HepG2 (cell line): ENCODE data around the gene ZNF248. TPM values are rescaled to one million over a fixed set of nuclear protein-coding genes. Genes with fewer than 3 reads are reported as not detected.

ENCODE experiments used
- ATAC-seq: fragments of 200-7000 bp; cut with Tn5 transposase; 3 replicates; pipeline ENCODE4 v1.9.1; 2020; ENCODE audit warnings: mild to moderate bottlenecking, moderate library complexity
- BruUV-seq: library from RNA; stranded (reverse); fragments of 400-500 nt; replicated peaks from 2 replicates; lab custom pipeline; 2021; lab: Mats Ljungman, UMichigan
- CTCF ChIA-PET: fragments of 300-600 bp; formaldehyde crosslinking; extraction: SDS; loops from one replicate; lab custom pipeline; 2021; ENCODE audit warnings: low total read pairs, inconsistent platforms, low intra/inter-chr PET ratio; lab: Yijun Ruan, JAX
- POLR2A ChIA-PET: fragments of 350-600 bp; sonication (Branson Sonifier 250); formaldehyde crosslinking; loops from one replicate; lab custom pipeline; 2020; ENCODE audit warnings: antibody characterized with exemption, inconsistent platforms; lab: Yijun Ruan, JAX
- DNase-seq: peaks from one replicate; pipeline ENCODE4 v3.0.0-alpha.2; 2015; ENCODE audit warnings: low spot score
- FAIRE-seq: peaks from 3 replicates; lab custom pipeline; 2011; peaks lifted over from hg19 to GRCh38; lab: Jason Lieb, UNC
- H2AFZ ChIP-seq: one replicate; pipeline ENCODE4 v1.6.1; 2011; ENCODE audit warnings: low read length, inconsistent platforms
- H3K27ac ChIP-seq: fragments of 300-600 bp; 3 replicates; pipeline ENCODE4 v1.8.0; 2011; ENCODE audit warnings: mixed run types, mild to moderate bottlenecking, mixed read lengths, low read length, inconsistent platforms; ENCODE audit not compliant: insufficient read depth; ENCODE audit errors: extremely low read length
- H3K27me3 ChIP-seq, 2 experiments: fragments of 200-600 bp in 1 of 2; 2 replicates in 1 of 2; 3 replicates in 1 of 2; pipeline versions ENCODE4 v1.6.0 to v1.8.0; 2011; ENCODE audit warnings: low read length in 2 of 2, mild to moderate bottlenecking in 2 of 2, moderate library complexity in 2 of 2, inconsistent platforms in 1 of 2; ENCODE audit not compliant: insufficient read depth in 2 of 2, control insufficient read depth in 1 of 2
- H3K36me3 ChIP-seq, 2 experiments: fragments of 200-600 bp in 1 of 2; replicated peaks in 1 of 2; 2 replicates in 1 of 2; 3 replicates in 1 of 2; pipeline versions ENCODE4 v1.5.1 to v1.8.0; 2011; ENCODE audit warnings: low read length in 2 of 2, inconsistent platforms in 1 of 2; ENCODE audit not compliant: insufficient read depth in 2 of 2, control insufficient read depth in 1 of 2
- H3K4me1 ChIP-seq: 2 replicates; pipeline ENCODE4 v1.5.1; 2012; ENCODE audit warnings: low read length, inconsistent platforms; ENCODE audit not compliant: insufficient read depth
- H3K4me2 ChIP-seq: 2 replicates; pipeline ENCODE4 v1.6.0; 2011; ENCODE audit warnings: low read depth, low read length, inconsistent platforms
- H3K4me3 ChIP-seq, 3 experiments: fragments of 200-600 bp in 1 of 3; sonication (generic), shearing (Covaris generic) in 1 of 3; replicated peaks in 1 of 3; 2 replicates each; pipeline ENCODE4 v1.5.1; 2011 to 2016; ENCODE audit warnings: low read length in 3 of 3, inconsistent platforms in 2 of 3, low read depth in 2 of 3, mild to moderate bottlenecking in 2 of 3, control low read depth in 1 of 3, mixed read lengths in 1 of 3; ENCODE audit not compliant: insufficient read depth in 1 of 3
- H3K79me2 ChIP-seq: one replicate; pipeline ENCODE4 v1.6.1; 2011; ENCODE audit warnings: low read length, inconsistent platforms; ENCODE audit not compliant: insufficient read depth
- H3K9ac ChIP-seq: 2 replicates; pipeline ENCODE4 v1.6.0; 2011; ENCODE audit warnings: mild to moderate bottlenecking, low read depth, low read length, inconsistent platforms; ENCODE audit not compliant: insufficient read depth
- H3K9me3 ChIP-seq: 2 replicates; pipeline ENCODE4 v1.5.1; 2012; ENCODE audit warnings: mild to moderate bottlenecking, low read length
- H4K20me1 ChIP-seq: 2 replicates; pipeline ENCODE4 v1.6.0; 2011; ENCODE audit warnings: inconsistent platforms, mild to moderate bottlenecking, low read length, moderate library complexity; ENCODE audit not compliant: insufficient read depth
- AGO1 ChIP-seq: fragments of 200-400 bp; formaldehyde crosslinking; IDR thresholded peaks from 2 replicates; pipeline ENCODE4 v1.6.1; 2017; ENCODE audit warnings: mild to moderate bottlenecking, low read depth, low read length, moderate library complexity; ENCODE audit not compliant: poor library complexity, severe bottlenecking
- CREB1 ChIP-seq, 2 experiments: fragments of 450-650 bp in 1 of 2; IDR thresholded peaks; 2 replicates each; pipeline ENCODE4 v1.6.1; 2016 to 2017; ENCODE audit warnings: control low read depth in 1 of 2, mild to moderate bottlenecking in 1 of 2, missing compliant biosample characterization in 1 of 2, missing genetic modification characterization in 1 of 2
- FOXA3 ChIP-seq: IDR thresholded peaks from 2 replicates; pipeline ENCODE4 v1.6.1; 2016; ENCODE audit warnings: missing genetic modification reagents, missing compliant biosample characterization
- HDAC6 ChIP-seq: fragments of 200-600 bp; sonication (generic); IDR thresholded peaks from 2 replicates; pipeline ENCODE4 v1.7.0; 2017; ENCODE audit warnings: mild to moderate bottlenecking, antibody characterized with exemption, low read length, low read depth
- SNRNP70 ChIP-seq: fragments of 200-400 bp; formaldehyde crosslinking; IDR thresholded peaks from 2 replicates; pipeline ENCODE4 v1.6.1; 2017; ENCODE audit warnings: mild to moderate bottlenecking, low read depth, low read length, moderate library complexity
- ZFP62 ChIP-seq: sonication (generic); formaldehyde crosslinking; IDR thresholded peaks from 2 replicates; pipeline ENCODE4 v1.4.0; 2020; ENCODE audit warnings: missing genetic modification reagents
- ZNF317 ChIP-seq: sonication (generic); formaldehyde crosslinking; IDR thresholded peaks from 2 replicates; pipeline ENCODE4 v1.5.0; 2020; ENCODE audit warnings: mild to moderate bottlenecking, missing genetic modification reagents
- ZNF367 ChIP-seq: sonication (generic); formaldehyde crosslinking; IDR thresholded peaks from 2 replicates; pipeline ENCODE4 v1.4.0; 2020; ENCODE audit warnings: missing genetic modification reagents, borderline replicate concordance
- ZNF441 ChIP-seq: sonication (generic); formaldehyde crosslinking; IDR thresholded peaks from 2 replicates; pipeline ENCODE4 v1.7.0; 2021; ENCODE audit warnings: missing genetic modification reagents, borderline replicate concordance
- ZNF446 ChIP-seq: sonication (generic); formaldehyde crosslinking; IDR thresholded peaks from 2 replicates; pipeline ENCODE4 v1.5.0; 2020; ENCODE audit warnings: mild to moderate bottlenecking, missing genetic modification reagents
- ZNF564 ChIP-seq: sonication (generic); formaldehyde crosslinking; IDR thresholded peaks from 2 replicates; pipeline ENCODE4 v1.8.1; 2023; ENCODE audit warnings: mild to moderate bottlenecking, missing genetic modification reagents
- ZNF577 ChIP-seq: sonication (generic); formaldehyde crosslinking; IDR thresholded peaks from 2 replicates; pipeline ENCODE4 v1.4.0; 2020; ENCODE audit warnings: mild to moderate bottlenecking, low read depth, missing genetic modification reagents, borderline replicate concordance
- ZNF605 ChIP-seq: sonication (generic); formaldehyde crosslinking; IDR thresholded peaks from 2 replicates; pipeline ENCODE4 v1.8.0; 2022; ENCODE audit warnings: mild to moderate bottlenecking, missing genetic modification reagents
- ZSCAN29 ChIP-seq: sonication (generic); formaldehyde crosslinking; conservative IDR thresholded peaks from 2 replicates; pipeline ENCODE4 v1.4.0; 2020; ENCODE audit warnings: mild to moderate bottlenecking, missing genetic modification reagents
- ZSCAN9 ChIP-seq: IDR thresholded peaks from 2 replicates; pipeline ENCODE4 v1.6.1; 2016; ENCODE audit warnings: borderline replicate concordance
- WGBS: methylation state at CpG from one replicate; pipeline ENCODE4 v1.1.6; 2017; ENCODE audit warnings: low lambda C conversion rate; 5-methylcytosine and 5-hydroxymethylcytosine counted together
- in situ Hi-C: cut with HindIII; loops from 2 replicates; pipeline ENCODE4 v1.10.0; 2017; ENCODE audit warnings: low pct_unique_long_range_greater_than_20kb; ENCODE audit not compliant: extremely low pct_ligation_motif_present
- intact Hi-C: fragments of 100-400 bp; cut with micrococcal nuclease; formaldehyde crosslinking; loops from one replicate; pipeline ENCODE4 v1.10.0; 2022; ENCODE audit not compliant: unreplicated experiment
- polyA plus RNA-seq, 8 experiments: library from polyadenylated mRNA; depleted of rRNA in 3 of 8; stranded (reverse) in 7 of 8; unstranded in 1 of 8; fragments of >200 nt; fragmentation: Illumina TruSeq in 4 of 8; extraction: Trizol in 4 of 8; gene quantifications; 2 replicates each; pipeline versions ENCODE4 v1.2.1 to v1.2.3, GENCODE V29; 2011 to 2016; ENCODE audit warnings: low read depth in 4 of 8, missing spikeins in 1 of 8, mixed read lengths in 1 of 8; ENCODE audit not compliant: insufficient read depth in 1 of 8
- total RNA-seq, 5 experiments: library from RNA; depleted of rRNA; stranded (reverse); fragments of >200 nt; fragmentation: Illumina TruSeq; extraction: Trizol; gene quantifications; 2 replicates each; pipeline ENCODE4 v1.2.3, GENCODE V29; 2016; ENCODE audit warnings: low read depth in 1 of 5
- TF ChIP-seq, protein P1 (sequence below): IDR thresholded peaks from 2 replicates; pipeline ENCODE4 v1.6.1; 2016
- TF ChIP-seq, protein P2 (sequence below): sonication (generic); formaldehyde crosslinking; conservative IDR thresholded peaks from 2 replicates; pipeline ENCODE4 v1.8.0; 2022; ENCODE audit warnings: mild to moderate bottlenecking, moderate library complexity, missing genetic modification reagents
- TF ChIP-seq, protein P3 (sequence below): sonication (generic); formaldehyde crosslinking; IDR thresholded peaks from 2 replicates; pipeline ENCODE4 v1.4.0; 2020; ENCODE audit warnings: low read depth, mild to moderate bottlenecking, missing genetic modification reagents
- TF ChIP-seq, protein P4 (sequence below): sonication (generic); formaldehyde crosslinking; IDR thresholded peaks from 2 replicates; pipeline ENCODE4 v1.4.0; 2020; ENCODE audit warnings: missing genetic modification reagents

Gene ZNF248
- total and polyA plus RNA-seq, 2 of the 13 experiments (the other 11 are each of a cell fraction or from before 2014, with no cell fraction given) = 12.8 to 13.3 TPM

DNA sequence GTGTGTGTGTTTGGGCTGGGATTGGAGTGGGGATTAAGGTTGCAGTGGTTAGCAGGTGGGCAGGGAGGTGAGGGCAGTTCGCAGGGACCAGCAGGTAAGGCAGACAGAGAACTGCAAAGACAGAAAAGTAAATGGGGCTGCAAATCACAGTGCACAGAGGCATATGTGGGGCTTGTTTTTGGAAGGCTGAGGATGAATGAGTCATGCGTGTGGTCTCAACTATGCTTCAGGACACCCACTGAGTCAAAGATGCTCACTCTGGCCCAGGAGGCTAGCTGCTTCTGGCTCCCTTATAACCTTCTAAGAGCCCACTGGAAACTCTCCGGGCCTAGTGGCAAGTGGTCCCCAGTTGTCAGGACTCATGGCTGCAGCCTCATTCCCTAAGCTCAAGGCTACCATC, 118.2 kb downstream of the ZNF248 start:
- no peak overlapping the region for H3K9ac ChIP-seq
- H3K27ac ChIP-seq = no peak overlapping the region
- intact Hi-C loops = no loop called here
- H4K20me1 ChIP-seq = no peaks in the 10 kb centered on the region
- CTCF ChIA-PET = no interaction called here
- ATAC-seq (no peak; the same call in 1 of the 3 replicates), FAIRE-seq (no peak), DNase-seq (no peak)
- POLR2A ChIA-PET = no interaction called here
- WGBS = 70% methylated on average over 1 of the region's 3 CpGs
- no peaks in the 10 kb centered on the region for H3K79me2 ChIP-seq
- no peaks in the 10 kb centered on the region for H3K9me3 ChIP-seq
- H3K36me3 ChIP-seq = no peaks in the 10 kb centered on the region
- no peaks in the 10 kb centered on the region for H3K27me3 ChIP-seq
- H3K4me2 ChIP-seq = no peak overlapping the region
- BruUV-seq = no TSS peak
- H2AFZ ChIP-seq = no peak overlapping the region
- no peak overlapping the region for H3K4me3 ChIP-seq
- H3K4me1 ChIP-seq = peaks cover 17% of the 10 kb centered on the region
- in situ Hi-C loops = no loop called here
- TF ChIP-seq, protein P1, sequence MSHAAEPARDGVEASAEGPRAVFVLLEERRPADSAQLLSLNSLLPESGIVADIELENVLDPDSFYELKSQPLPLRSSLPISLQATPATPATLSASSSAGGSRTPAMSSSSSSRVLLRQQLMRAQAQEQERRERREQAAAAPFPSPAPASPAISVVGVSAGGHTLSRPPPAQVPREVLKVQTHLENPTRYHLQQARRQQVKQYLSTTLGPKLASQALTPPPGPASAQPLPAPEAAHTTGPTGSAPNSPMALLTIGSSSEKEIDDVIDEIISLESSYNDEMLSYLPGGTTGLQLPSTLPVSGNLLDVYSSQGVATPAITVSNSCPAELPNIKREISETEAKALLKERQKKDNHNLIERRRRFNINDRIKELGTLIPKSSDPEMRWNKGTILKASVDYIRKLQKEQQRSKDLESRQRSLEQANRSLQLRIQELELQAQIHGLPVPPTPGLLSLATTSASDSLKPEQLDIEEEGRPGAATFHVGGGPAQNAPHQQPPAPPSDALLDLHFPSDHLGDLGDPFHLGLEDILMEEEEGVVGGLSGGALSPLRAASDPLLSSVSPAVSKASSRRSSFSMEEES (CRISPR knock-in tag) = no peak
- TF ChIP-seq, protein P2, sequence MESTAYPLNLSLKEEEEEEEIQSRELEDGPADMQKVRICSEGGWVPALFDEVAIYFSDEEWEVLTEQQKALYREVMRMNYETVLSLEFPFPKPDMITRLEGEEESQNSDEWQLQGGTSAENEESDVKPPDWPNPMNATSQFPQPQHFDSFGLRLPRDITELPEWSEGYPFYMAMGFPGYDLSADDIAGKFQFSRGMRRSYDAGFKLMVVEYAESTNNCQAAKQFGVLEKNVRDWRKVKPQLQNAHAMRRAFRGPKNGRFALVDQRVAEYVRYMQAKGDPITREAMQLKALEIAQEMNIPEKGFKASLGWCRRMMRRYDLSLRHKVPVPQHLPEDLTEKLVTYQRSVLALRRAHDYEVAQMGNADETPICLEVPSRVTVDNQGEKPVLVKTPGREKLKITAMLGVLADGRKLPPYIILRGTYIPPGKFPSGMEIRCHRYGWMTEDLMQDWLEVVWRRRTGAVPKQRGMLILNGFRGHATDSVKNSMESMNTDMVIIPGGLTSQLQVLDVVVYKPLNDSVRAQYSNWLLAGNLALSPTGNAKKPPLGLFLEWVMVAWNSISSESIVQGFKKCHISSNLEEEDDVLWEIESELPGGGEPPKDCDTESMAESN (CRISPR knock-in tag) = no peak
- TF ChIP-seq AGO1 (no peak), ZNF446 (CRISPR knock-in tag) (no peak), HDAC6 (no peak), FOXA3 (CRISPR knock-in tag) (no peak), ZSCAN9 (no peak), CREB1 (IDR thresholded peaks at IDR 0.05) (no peak), CREB1 (CRISPR knock-in tag; IDR thresholded peaks at IDR 0.05) (no peak), ZNF367 (no peak), ZFP62 (CRISPR knock-in tag) (no peak), ZNF605 (CRISPR knock-in tag) (no peak), ZNF577 (CRISPR knock-in tag) (no peak), ZSCAN29 (CRISPR knock-in tag) (no peak), SNRNP70 (no peak), ZNF564 (CRISPR knock-in tag) (no peak), ZNF441 (no peak), ZNF317 (CRISPR knock-in tag) (no peak)
- TF ChIP-seq, protein P3, sequence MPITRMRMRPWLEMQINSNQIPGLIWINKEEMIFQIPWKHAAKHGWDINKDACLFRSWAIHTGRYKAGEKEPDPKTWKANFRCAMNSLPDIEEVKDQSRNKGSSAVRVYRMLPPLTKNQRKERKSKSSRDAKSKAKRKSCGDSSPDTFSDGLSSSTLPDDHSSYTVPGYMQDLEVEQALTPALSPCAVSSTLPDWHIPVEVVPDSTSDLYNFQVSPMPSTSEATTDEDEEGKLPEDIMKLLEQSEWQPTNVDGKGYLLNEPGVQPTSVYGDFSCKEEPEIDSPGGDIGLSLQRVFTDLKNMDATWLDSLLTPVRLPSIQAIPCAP = no peak
- TF ChIP-seq, protein P4, sequence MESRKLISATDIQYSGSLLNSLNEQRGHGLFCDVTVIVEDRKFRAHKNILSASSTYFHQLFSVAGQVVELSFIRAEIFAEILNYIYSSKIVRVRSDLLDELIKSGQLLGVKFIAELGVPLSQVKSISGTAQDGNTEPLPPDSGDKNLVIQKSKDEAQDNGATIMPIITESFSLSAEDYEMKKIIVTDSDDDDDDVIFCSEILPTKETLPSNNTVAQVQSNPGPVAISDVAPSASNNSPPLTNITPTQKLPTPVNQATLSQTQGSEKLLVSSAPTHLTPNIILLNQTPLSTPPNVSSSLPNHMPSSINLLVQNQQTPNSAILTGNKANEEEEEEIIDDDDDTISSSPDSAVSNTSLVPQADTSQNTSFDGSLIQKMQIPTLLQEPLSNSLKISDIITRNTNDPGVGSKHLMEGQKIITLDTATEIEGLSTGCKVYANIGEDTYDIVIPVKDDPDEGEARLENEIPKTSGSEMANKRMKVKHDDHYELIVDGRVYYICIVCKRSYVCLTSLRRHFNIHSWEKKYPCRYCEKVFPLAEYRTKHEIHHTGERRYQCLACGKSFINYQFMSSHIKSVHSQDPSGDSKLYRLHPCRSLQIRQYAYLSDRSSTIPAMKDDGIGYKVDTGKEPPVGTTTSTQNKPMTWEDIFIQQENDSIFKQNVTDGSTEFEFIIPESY (CRISPR knock-in tag) = no peak
